ENCODE results near the gene ZNF148. TPM values are rescaled to one million over a fixed set of nuclear protein-coding genes. Genes with fewer than 3 reads are reported as not detected.

Gene ZNF148
- total RNA-seq, 1 experiment from 2014 or later = 19.7 TPM

- Mint-ChIP-seq H3K4me3 (no peak overlapping the region), H3K4me1 (peaks cover 17% of the 10 kb centered on the region), H3K9me3 (no peaks in the 10 kb centered on the region), H3K36me3 (no peaks in the 10 kb centered on the region), H3K27ac (no peak overlapping the region), H3K27me3 (ENCODE audit: low read depth) (no peaks in the 10 kb centered on the region)
- POLR2A ChIA-PET = interaction anchor here (0.6 kb wide), 1 partner anchor 26 kb away, joined by 3 read pairs; no protein-coding TSS in a partner anchor
- DNase-seq (ENCODE audit: low spot score) (no peak), ATAC-seq (no peak)
- CTCF ChIA-PET = no interaction called here
- no peak for TF ChIP-seq ZNF232 (CRISPR knock-in tag; IDR thresholded peaks at IDR 0.05)
- TF ChIP-seq ZNF219 (CRISPR knock-in tag; IDR thresholded peaks at IDR 0.05; ENCODE audit: borderline replicate concordance) = no peak
- no peak for TF ChIP-seq NR1H2 (CRISPR knock-in tag; IDR thresholded peaks at IDR 0.05)
- no peak for TF ChIP-seq MXD4 (CRISPR knock-in tag; IDR thresholded peaks at IDR 0.05; ENCODE audit: borderline replicate concordance)
- TF ChIP-seq HMGA2 (CRISPR knock-in tag; IDR thresholded peaks at IDR 0.05) = no peak
- TF ChIP-seq, protein P1, sequence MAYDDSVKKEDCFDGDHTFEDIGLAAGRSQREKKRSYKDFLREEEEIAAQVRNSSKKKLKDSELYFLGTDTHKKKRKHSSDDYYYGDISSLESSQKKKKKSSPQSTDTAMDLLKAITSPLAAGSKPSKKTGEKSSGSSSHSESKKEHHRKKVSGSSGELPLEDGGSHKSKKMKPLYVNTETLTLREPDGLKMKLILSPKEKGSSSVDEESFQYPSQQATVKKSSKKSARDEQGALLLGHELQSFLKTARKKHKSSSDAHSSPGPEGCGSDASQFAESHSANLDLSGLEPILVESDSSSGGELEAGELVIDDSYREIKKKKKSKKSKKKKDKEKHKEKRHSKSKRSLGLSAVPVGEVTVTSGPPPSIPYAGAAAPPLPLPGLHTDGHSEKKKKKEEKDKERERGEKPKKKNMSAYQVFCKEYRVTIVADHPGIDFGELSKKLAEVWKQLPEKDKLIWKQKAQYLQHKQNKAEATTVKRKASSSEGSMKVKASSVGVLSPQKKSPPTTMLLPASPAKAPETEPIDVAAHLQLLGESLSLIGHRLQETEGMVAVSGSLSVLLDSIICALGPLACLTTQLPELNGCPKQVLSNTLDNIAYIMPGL (CRISPR knock-in tag; IDR thresholded peaks at IDR 0.05) = no peak
- no peak for TF ChIP-seq NFATC4 (CRISPR knock-in tag; IDR thresholded peaks at IDR 0.05)
- no peak for TF ChIP-seq ATF3 (CRISPR knock-in tag; conservative IDR thresholded peaks at IDR 0.05)
- TF ChIP-seq SMAD3 (CRISPR knock-in tag; IDR thresholded peaks at IDR 0.05; ENCODE audit: borderline replicate concordance) = no peak
- TF ChIP-seq ELF4 (CRISPR knock-in tag; IDR thresholded peaks at IDR 0.05; ENCODE audit: low read depth) = no peak
- TF ChIP-seq ZSCAN18 (CRISPR knock-in tag; IDR thresholded peaks at IDR 0.05) = no peak
- no peak for TF ChIP-seq ZNF317 (CRISPR knock-in tag; IDR thresholded peaks at IDR 0.05; ENCODE audit: borderline replicate concordance, low read depth)
- no peak for TF ChIP-seq ESRRA (CRISPR knock-in tag; IDR thresholded peaks at IDR 0.05; ENCODE audit: borderline replicate concordance)
Measured at GRCh38 chr3:125367403-125368230, 7.5 kb downstream of the ZNF148 start.

GRCh38 chr3:125366132-125366531 lies 9.0 kb downstream of the ZNF148 start:
- CTCF ChIA-PET = no interaction called here
- no peaks in the 10 kb centered on the region for H3K9me3 Mint-ChIP-seq
- H3K27me3 Mint-ChIP-seq (ENCODE audit: low read depth) = no peaks in the 10 kb centered on the region
- DNase-seq (ENCODE audit: low spot score) (no peak), ATAC-seq (no peak)
- H3K4me1 Mint-ChIP-seq = peaks cover 11% of the 10 kb centered on the region
- H3K36me3 Mint-ChIP-seq = no peaks in the 10 kb centered on the region
- no peak overlapping the region for H3K4me3 Mint-ChIP-seq
- POLR2A ChIA-PET = interaction anchor here (0.6 kb wide), 1 partner anchor 50 kb away, joined by 3 read pairs; no protein-coding TSS in a partner anchor
- H3K27ac Mint-ChIP-seq = no peak overlapping the region
- TF ChIP-seq, protein P2, sequence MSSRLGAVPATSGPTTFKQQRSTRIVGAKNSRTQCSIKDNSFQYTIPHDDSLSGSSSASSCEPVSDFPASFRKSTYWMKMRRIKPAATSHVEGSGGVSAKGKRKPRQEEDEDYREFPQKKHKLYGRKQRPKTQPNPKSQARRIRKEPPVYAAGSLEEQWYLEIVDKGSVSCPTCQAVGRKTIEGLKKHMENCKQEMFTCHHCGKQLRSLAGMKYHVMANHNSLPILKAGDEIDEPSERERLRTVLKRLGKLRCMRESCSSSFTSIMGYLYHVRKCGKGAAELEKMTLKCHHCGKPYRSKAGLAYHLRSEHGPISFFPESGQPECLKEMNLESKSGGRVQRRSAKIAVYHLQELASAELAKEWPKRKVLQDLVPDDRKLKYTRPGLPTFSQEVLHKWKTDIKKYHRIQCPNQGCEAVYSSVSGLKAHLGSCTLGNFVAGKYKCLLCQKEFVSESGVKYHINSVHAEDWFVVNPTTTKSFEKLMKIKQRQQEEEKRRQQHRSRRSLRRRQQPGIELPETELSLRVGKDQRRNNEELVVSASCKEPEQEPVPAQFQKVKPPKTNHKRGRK (CRISPR knock-in tag; IDR thresholded peaks at IDR 0.05; ENCODE audit: borderline replicate concordance) = no peak
- TF ChIP-seq MAX (CRISPR knock-in tag; IDR thresholded peaks at IDR 0.05) (no peak), AFF4 (CRISPR knock-in tag; IDR thresholded peaks at IDR 0.05; ENCODE audit: borderline replicate concordance) (no peak), HMGA2 (CRISPR knock-in tag; IDR thresholded peaks at IDR 0.05) (no peak), MLX (CRISPR knock-in tag; IDR thresholded peaks at IDR 0.05) (no peak), SMAD4 (CRISPR knock-in tag; IDR thresholded peaks at IDR 0.05) (no peak), PREB (CRISPR knock-in tag; IDR thresholded peaks at IDR 0.05; ENCODE audit: borderline replicate concordance) (no peak)
- TF ChIP-seq, protein P3, sequence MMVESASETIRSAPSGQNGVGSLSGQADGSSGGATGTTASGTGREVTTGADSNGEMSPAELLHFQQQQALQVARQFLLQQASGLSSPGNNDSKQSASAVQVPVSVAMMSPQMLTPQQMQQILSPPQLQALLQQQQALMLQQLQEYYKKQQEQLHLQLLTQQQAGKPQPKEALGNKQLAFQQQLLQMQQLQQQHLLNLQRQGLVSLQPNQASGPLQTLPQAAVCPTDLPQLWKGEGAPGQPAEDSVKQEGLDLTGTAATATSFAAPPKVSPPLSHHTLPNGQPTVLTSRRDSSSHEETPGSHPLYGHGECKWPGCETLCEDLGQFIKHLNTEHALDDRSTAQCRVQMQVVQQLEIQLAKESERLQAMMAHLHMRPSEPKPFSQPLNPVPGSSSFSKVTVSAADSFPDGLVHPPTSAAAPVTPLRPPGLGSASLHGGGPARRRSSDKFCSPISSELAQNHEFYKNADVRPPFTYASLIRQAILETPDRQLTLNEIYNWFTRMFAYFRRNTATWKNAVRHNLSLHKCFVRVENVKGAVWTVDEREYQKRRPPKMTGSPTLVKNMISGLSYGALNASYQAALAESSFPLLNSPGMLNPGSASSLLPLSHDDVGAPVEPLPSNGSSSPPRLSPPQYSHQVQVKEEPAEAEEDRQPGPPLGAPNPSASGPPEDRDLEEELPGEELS (CRISPR knock-in tag; IDR thresholded peaks at IDR 0.05) = no peak
